Effector CD4-positive, alpha-beta T cell (primary cell): Measurements from ENCODE around the gene AUNIP.
"Not testable (repeated sequence)": the region's sequence is repeated elsewhere in the genome, so short reads cannot be mapped to it uniquely, and the experiment has no call there.

Experiments
- DNase-seq: peaks from one replicate; pipeline ENCODE4 v3.0.0-alpha.2; 2020

The AUNIP gene

GRCh38 chr1:25862785-25863485, 3.7 kb upstream of the AUNIP start:
- no peak for DNase-seq

- no peak for DNase-seq
Observed at GRCh38 chr1:25861316-25862286, 2.3 kb upstream of the AUNIP start.

- DNase-seq = no peak
Observed at GRCh38 chr1:25858494-25858893, 763 bp downstream of the AUNIP start.

DNA sequence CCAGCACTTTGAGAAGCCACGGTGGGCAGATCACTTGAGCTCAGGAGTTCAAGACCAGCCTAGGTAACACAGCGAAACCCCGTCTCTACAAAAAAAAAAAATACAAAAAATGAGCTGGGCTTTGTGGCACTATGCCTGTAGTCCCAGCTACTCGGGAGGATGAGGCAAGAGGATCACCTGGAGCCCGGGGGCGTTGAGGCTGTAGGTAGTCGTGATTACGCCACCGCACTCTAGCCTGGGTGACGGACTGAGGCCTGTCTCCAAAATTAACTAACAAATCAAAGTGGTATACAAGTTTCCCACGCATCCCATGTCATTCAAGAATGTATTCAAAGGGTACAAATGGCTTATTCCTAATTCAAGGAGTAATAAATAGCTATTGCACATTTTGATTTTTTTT, 2.4 kb downstream of the AUNIP start:
- no peak for DNase-seq

- DNase-seq = no peak
Observed at GRCh38 chr1:25854554-25854953, 4.7 kb downstream of the AUNIP start.

DNA sequence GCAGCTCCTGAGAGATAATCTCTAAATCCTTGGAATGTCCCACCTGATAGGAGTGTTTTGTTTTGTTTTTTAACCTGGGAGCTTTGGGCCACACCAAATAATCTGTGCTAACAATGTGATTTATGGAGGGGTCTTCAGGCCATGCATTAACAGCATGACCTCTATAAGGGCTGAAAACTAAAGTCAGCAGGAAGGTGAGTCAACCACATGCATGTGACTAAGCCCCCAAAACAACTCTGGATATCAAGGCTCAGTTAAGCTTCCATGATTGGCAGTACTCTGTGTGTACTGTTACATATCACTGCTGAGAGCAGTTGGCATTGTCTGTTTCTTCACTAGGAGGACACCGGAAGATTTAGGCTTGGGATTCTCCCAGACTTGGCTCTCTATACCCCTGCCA, 10.7 kb downstream of the AUNIP start:
- no peak for DNase-seq

DNA sequence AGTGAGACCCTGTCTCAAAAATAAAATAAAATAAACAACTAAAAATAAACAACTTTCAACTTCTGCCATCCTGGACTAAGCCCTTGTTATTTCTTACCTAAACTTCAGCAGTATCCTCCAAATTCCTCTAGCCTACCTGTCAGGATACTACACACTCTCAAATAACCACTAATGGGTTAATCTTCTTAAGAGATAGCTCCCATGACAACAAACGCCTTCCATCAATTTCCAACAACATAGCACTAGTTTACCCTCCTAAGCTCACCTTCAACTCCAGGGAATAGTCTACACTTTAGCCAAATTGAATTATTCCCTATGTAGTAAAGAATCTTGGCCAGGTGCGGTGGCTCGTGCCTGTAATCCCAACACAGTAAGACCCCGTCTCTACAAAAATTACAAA, 11.3 kb downstream of the AUNIP start:
- no peak for DNase-seq

DNA sequence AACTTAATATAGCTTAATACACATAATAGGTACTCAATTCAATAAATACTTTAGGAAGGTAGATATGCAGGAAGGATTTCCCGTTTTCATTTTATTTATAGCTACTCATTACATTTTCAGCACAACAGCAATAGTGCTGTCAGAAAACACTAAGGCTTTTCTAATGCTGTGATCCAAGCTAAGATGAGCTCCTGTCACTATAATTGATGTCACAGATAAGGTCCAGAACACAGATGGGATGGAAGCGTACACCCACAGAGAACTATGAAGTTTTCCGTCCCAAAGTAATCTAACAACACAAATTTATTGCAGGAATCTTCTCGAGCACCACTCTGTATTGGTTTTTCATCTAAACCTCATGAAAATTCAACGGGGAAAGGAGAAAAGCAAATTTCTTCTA, 13.6 kb downstream of the AUNIP start:
- no peak for DNase-seq

DNA sequence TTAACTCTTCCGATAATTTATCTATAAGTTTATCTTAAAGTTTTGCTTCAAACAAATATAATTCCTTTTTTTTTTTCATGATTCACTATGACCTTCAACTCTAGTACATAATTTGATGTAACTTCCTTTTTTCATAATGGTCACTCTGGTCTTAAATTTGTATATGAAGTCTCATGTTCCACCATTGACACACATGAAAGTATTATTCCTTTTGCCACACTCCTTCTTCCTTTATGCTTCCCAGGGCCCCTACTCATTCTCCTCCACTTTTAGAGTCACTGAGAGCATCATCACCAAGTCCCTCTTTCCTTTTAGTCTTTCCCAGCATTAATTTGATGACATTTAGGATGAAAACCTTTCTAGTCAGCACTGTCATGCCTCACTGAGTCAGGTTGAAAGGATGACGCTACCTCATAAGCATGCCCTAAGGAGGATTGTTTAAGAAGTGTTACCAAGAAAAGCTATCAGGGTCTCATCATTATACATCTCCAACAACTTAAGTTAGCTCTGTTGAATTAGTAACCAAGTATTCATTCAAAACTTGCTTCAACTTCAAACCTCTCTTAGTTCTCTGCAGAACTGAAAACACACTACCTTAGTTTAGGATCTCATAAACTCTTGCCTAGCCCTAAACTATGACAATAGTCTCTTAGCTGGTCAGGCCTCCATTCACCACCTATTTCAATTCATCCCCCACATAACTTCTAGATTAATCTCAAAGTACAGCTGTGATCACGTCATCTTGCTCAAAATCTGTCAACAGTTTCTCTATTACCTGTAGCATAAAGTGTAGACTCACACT, 14.5 kb downstream of the AUNIP start:
- no peak for DNase-seq

GRCh38 chr1:25843483-25843882, 15.8 kb downstream of the AUNIP start:
- no peak for DNase-seq

DNA sequence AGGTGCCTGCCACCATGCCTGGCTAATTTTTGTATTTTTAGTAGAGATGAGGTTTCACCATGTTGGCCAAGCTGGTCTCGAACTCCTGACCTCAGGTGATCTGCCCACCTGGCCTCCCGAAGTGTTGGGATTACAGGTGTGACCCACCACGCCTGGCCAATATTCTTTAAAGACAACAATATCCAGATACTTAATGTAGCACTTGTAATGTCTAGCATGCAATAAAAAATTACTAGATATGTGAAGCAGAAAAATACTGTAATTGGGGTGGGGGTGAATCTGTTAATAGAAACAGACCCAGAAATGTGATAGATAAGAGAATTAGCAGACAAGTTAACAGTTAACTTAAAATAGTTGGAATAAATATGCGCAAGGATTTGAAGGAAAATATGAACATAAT, 19.4 kb downstream of the AUNIP start:
- DNase-seq = not testable (repeated sequence)

- DNase-seq = no peak
Observed at GRCh38 chr1:25837262-25837875, 21.9 kb downstream of the AUNIP start.

DNA sequence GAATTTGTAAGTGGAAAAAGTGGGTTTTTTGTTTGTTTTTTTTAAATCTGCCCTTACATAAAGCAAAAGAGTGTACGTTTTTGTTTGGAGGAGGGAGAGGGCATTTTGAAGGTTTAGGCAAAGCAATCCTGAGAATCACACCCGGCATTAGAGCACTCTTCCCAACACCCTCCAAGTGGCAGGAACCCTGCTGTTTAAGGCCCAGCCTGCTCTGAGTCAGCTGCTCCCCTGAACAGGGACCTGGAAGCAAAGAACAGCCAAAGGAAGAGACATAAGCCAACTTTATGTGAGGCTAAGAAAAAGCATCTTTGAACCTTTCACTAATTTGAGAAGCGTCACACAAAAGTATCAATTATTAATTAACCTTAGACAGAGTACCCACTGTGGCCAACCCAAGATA, 22.6 kb downstream of the AUNIP start:
- DNase-seq = no peak

DNA sequence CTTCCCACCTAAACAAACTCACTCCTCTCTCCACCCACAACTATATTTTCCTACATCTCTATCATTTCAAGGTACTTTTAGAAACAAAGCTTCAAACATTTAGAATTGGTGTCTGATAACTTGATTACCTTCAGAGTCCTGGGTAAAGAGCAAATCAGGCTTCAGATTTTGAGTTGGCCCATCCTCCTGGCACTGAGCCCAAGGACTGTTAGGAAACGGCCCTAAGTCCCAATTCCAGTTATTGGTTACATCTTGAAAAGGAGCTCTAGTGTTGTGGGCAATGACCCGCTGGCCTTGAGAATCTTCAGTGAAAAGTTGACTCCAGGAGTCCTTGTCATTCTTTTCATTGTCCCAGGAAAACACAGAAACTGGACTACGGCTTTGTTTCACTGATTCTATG, 24.4 kb downstream of the AUNIP start:
- DNase-seq = no peak

GRCh38 chr1:25833158-25833557, 26.1 kb downstream of the AUNIP start:
- no peak for DNase-seq

GRCh38 chr1:25832336-25833037, 26.8 kb downstream of the AUNIP start:
- no peak for DNase-seq

DNA sequence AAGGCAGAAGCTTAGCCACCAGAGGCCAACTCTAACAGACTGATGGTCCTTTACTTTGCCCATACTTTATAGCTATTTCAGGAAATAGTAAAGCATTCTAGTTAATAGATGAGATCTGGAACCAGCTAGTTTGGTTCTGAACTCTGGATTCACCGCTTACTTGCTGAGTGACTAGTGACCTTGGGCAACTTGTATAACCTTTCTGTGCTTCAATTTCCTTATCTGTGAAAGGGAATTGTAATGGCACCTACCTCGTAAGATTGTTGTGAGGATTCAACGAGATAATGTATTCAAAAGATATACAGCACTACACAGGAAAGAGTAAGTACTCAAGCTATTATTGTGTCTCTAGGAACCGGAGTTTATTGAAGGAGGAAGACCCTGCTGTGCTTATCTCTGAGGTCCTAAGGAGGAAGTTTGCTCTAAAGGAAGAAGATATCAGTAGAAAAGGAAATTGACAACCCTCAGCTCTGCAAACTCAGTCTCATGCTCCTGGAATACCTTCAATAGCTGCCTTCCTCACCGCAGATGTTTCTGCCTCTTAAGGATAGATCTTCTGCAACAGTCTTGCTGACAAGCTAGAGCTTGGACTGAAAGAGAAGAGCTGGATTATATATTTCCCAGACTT, 27.6 kb downstream of the AUNIP start:
- no peak for DNase-seq

DNA sequence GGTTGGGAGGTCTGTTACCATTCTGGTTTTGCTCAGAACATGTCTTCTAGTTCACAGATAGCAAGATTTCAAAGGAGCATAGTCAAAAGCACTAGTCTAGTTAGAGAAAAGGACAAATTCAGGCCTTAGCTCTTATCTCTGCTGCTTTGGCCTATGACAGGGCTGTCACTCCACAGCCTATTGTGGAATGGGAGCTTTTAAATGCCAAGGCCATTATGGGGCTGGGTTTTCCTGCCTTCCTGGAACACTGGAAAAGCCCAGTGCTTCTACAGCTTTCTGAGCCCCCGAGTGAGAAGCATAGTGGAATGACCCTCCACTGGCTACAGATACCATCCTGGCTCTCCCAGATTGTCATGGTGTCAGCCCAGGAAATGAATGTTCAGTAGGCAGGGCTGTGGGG, 30.2 kb downstream of the AUNIP start:
- DNase-seq = no peak

- no peak for DNase-seq
Observed at GRCh38 chr1:25828491-25828890, 30.8 kb downstream of the AUNIP start.

DNA sequence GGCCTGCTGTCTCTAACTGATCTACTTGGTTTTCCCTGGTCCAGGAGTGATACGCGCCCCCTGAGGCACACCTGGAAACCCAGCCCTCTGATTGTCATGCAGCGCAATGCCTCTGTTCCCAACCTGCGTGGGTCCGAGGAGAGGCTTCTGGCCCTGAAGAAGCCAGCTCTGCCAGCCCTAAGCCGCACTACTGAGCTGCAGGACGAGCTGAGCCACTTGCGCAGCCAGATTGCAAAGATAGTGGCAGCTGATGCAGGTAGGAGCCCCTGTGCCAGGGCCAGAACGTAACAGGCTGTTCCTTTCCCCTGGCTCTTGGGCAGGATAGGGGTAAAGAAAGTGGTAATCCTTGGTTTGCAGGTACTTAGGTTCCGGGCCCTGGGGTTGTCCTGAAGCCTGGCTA, 32.7 kb downstream of the AUNIP start:
- DNase-seq = no peak

- no peak for DNase-seq
Observed at GRCh38 chr1:25825605-25826004, 33.7 kb downstream of the AUNIP start.

- DNase-seq = no peak
Observed at GRCh38 chr1:25821630-25822091, 37.6 kb downstream of the AUNIP start.
